GM12873 (cell line): ENCODE results near the gene PLCZ1.

Source experiments
- TF ChIP-seq, protein P1 (sequence below): IDR thresholded peaks from 2 replicates; pipeline ENCODE4 v1.5.1; 2012; ENCODE audit warnings: low read depth, mild to moderate bottlenecking, moderate library complexity, low read length, control low read depth; ENCODE audit not compliant: insufficient read depth; ENCODE audit errors: missing control alignments

PLCZ1 gene

DNA sequence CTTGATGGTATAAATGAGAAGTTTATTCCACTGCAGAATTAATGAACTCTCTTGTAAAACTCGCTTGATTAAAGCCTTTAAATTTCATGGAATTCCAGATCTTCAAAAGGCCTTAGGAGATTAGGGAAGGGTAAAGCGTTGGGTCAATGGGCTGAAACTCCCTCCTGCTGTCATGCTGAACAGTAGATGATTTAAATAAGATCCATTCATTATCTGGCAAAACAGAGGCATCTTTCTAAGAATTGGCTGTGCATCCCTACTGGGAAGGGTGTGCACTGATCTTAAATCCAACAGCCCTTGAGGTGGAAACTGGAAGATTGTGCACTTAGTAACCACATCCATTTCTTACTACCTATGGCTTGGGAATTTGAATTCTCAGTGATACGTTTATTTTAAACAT is 56.0 kb downstream of the PLCZ1 start:
- TF ChIP-seq, protein P1, sequence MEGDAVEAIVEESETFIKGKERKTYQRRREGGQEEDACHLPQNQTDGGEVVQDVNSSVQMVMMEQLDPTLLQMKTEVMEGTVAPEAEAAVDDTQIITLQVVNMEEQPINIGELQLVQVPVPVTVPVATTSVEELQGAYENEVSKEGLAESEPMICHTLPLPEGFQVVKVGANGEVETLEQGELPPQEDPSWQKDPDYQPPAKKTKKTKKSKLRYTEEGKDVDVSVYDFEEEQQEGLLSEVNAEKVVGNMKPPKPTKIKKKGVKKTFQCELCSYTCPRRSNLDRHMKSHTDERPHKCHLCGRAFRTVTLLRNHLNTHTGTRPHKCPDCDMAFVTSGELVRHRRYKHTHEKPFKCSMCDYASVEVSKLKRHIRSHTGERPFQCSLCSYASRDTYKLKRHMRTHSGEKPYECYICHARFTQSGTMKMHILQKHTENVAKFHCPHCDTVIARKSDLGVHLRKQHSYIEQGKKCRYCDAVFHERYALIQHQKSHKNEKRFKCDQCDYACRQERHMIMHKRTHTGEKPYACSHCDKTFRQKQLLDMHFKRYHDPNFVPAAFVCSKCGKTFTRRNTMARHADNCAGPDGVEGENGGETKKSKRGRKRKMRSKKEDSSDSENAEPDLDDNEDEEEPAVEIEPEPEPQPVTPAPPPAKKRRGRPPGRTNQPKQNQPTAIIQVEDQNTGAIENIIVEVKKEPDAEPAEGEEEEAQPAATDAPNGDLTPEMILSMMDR, result no peak

DNA sequence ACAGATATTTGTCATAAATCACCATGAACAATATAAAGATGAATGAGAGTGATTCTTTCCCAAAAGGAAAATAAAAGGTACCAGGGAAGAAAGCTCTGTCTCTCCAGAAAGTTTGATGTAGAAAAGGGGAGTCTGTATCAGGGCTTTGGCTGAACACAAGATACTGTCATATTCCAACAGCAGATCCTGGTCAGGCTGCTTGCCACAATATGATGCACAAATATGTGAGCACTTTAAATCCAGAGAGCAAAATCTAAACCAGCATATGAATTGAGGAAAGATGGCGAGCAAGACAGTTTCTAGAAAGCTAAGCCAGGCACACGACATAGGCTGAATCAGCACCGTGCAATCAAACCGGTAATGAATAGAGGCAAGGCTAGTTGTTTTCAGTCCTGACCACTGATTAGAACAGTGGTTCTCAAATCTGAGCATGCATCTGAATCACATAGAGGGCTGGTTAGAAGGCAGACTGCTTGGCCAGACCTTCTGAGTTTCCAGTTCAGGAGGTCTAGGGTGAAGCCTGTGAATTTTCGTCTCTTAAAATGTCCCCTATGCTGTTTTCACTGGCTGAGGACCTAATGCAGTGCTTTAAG is 60.7 kb downstream of the PLCZ1 start:
- TF ChIP-seq, protein P1, result no peak

DNA sequence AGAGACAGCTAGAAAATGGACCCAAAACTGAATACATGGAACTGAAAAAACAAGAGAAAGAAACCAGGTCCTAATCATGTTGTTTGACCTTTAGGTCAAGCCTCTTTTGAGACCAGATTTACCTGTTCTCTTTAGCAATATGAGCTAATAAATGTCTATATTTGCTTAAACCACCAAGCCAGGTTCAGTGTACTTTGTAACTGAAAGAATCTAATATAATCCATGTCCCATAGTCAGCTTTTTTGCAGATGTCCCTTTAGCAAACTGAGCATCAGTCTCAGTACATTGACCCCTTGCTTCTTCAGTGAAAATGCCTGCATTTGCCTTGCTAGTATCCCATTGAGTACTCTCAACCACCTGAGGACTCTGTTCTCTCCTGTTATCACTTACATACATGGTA is 61.7 kb downstream of the PLCZ1 start:
- TF ChIP-seq, protein P1, result no peak

DNA sequence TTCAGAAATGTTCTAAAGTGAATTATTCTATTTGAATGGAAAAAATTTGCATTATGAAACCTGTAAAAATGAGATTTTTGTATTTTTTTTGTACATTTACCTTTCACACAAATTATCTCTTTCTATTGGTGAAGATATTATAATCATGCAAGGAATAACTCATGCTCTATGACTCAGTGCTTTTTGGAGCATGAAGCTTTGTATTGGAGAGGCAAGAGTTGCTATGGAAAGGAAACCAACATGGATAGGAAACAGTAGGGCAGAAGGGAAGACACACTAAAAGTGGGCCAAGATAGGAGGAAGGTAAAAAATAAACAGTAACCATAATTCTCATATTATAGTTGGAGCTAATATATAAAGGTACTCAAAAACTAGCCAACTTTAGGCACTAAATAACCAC is 79.0 kb downstream of the PLCZ1 start:
- TF ChIP-seq, protein P1, result no peak

DNA sequence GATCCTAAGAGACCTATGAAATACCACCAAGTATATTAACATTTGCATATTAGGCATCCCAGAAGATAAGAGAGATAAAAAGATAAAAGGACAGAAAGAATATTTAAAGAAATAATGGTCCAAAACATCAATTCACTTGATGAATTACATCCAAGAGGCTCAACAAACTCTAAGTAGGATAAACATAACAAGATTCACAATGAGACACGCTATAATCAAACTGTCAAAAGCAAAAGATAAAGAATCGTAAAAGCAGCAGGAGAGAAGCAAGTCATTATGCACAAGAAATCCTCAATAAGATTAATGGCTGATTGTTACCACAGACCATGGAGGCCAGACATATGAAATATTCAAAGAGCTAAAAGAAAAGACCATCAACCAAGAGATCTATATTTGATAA is 79.6 kb downstream of the PLCZ1 start:
- TF ChIP-seq, protein P1, result no peak

DNA sequence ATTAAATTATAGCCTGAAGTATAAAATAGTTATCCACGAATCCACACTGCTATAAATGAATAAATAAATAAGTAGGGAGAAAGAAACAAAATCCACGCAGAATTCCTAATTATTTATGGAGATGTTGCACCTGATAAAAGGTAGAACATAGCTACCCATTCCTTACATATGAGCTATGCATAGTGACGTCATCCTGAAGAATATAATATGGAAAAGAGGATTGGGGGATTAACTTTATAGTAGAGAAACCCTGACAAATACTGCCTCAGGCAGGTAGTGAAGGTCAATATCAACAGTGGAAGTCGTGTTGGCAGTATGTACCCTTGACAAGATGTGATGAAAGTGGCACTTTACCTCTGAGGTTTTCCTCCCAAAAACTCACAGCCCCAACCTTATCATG is 82.5 kb downstream of the PLCZ1 start:
- TF ChIP-seq, protein P1, result no peak

DNA sequence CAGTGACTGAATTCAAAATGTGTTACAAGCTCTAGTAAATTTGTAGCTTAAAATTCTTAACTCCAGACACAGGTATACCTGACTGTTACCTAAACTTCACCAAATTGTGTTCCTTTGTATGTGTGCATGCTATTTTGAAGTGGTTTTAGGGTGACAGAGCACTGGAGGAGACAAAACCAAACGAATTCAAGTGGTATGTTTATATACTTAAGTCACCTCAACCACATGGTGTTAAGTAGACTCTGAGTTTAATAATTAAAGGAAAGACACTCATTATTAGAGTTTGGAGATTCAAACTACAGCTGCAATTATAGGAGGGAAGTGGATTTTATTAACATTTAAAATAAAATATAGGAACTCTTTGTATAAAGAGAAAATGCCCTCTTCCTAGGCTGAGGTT is 84.3 kb downstream of the PLCZ1 start:
- TF ChIP-seq, protein P1, result no peak
